Measurements from ENCODE around the gene ZAR1L. TPM values are rescaled to one million over a fixed set of nuclear protein-coding genes. Genes with fewer than 3 reads are reported as not detected.
A peak's percentile ranks its signal among the peaks of the same experiment; 100 is the strongest.

ZAR1L gene
- total RNA-seq, 4 donors from 2014 or later = not detected

DNA sequence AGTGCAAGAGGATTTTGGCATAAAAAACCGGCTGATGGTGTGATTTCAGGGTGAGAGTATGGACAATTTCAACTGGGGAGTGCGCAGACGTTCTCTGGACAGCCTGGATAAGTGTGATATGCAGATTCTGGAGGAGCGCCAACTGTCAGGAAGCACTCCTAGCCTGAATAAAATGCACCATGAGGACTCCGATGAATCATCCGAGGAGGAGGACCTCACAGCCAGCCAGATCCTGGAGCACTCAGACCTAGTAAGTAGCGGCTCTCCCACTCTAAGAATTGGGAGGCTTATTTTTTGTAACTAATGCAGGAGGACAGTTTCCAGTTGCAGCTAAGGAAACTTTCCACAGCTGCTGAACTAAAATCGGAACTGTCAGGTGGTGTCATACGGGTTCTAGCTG lies 53.6 kb downstream of the ZAR1L start:
- H3K27me3 ChIP-seq = no peaks in the 10 kb centered on the region
- peaks cover 0 to 14% (median 0%) of the 10 kb centered on the region in 3 donors for H3K36me3 ChIP-seq
- TF ChIP-seq, protein P1, sequence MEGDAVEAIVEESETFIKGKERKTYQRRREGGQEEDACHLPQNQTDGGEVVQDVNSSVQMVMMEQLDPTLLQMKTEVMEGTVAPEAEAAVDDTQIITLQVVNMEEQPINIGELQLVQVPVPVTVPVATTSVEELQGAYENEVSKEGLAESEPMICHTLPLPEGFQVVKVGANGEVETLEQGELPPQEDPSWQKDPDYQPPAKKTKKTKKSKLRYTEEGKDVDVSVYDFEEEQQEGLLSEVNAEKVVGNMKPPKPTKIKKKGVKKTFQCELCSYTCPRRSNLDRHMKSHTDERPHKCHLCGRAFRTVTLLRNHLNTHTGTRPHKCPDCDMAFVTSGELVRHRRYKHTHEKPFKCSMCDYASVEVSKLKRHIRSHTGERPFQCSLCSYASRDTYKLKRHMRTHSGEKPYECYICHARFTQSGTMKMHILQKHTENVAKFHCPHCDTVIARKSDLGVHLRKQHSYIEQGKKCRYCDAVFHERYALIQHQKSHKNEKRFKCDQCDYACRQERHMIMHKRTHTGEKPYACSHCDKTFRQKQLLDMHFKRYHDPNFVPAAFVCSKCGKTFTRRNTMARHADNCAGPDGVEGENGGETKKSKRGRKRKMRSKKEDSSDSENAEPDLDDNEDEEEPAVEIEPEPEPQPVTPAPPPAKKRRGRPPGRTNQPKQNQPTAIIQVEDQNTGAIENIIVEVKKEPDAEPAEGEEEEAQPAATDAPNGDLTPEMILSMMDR (IDR thresholded peaks at IDR 0.05) = no peak
- no peak for TF ChIP-seq POLR2A (IDR thresholded peaks at IDR 0.05)
- no peaks in the 10 kb centered on the region for H3K9me3 ChIP-seq
- intact Hi-C loops (cut with DNase I) = no loop called here
- peak overlapping the region in 3 of 4 donors; percentile 29 to 62 (median 53) for H3K27ac ChIP-seq
- 25 to 32% methylated on average over 9 of the region's 9 CpGs for WGBS, 2 donors
- no peak overlapping the region for H3K4me3 ChIP-seq
- no peak for DNase-seq
- H3K4me1 ChIP-seq = peaks cover 0 to 33% (median 8%) of the 10 kb centered on the region in 3 donors

DNA sequence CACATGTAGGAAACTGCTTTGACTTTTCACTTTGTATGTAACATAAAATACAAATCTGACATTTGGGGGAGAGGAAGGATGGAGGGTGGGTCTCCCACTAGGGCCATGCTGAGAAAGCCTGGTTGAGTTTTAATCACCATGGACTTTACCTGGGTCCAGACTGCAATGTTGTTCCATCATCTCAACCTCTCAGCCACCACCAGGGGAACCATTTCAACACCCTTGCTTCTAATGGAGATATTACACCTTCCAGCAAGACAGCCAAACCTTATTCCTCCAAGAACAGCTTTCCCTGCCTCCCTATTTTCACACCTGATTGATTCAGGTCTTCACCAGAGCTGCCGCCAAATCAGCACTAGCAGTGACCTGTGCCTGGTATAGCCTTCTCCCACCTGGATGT lies 56.0 kb downstream of the ZAR1L start:
- H3K27me3 ChIP-seq = no peaks in the 10 kb centered on the region
- H3K36me3 ChIP-seq = no peaks in the 10 kb centered on the region
- peaks cover 0 to 43% (median 8%) of the 10 kb centered on the region in 3 donors for H3K4me1 ChIP-seq
- no peak for DNase-seq
- no peak for TF ChIP-seq POLR2A (IDR thresholded peaks at IDR 0.05)
- TF ChIP-seq, protein P1 (IDR thresholded peaks at IDR 0.05) = peak in 1 of 6 experiments; percentile 21
- H3K27ac ChIP-seq = peak overlapping the region in 1 of 4 donors; percentile 13
- H3K9me3 ChIP-seq = no peaks in the 10 kb centered on the region
- 92 to 100% methylated on average over 1 of the region's 1 CpG for WGBS, 2 donors
- no peak overlapping the region for H3K4me3 ChIP-seq
- intact Hi-C loops (cut with DNase I) = no loop called here

DNA sequence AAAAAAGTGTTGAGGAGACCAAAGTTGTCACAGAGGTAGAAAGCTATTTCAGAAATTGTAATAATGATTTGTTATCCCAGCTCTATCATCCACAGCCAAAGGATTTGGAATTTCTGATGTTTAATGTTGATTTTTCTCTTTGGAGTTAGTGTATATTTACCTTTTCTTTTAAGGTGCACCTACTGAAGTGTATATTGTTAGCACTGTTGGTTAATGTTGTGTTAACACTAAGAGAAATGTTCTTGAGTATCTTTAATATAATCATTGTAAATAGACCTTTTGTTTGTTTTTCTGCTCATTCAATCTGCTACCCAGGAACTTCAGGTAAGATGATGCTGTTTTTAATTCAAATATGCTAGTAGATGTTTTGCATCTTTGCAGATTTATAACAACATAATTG lies 57.5 kb downstream of the ZAR1L start:
- H3K4me3 ChIP-seq = no peak overlapping the region
- no peak for DNase-seq
- H3K9me3 ChIP-seq = no peaks in the 10 kb centered on the region
- no peaks in the 10 kb centered on the region for H3K36me3 ChIP-seq
- H3K27me3 ChIP-seq = no peaks in the 10 kb centered on the region
- H3K27ac ChIP-seq = no peak overlapping the region
- peaks cover 0 to 41% (median 8%) of the 10 kb centered on the region in 3 donors for H3K4me1 ChIP-seq
- no peak for TF ChIP-seq POLR2A (IDR thresholded peaks at IDR 0.05)
- TF ChIP-seq, protein P1 (IDR thresholded peaks at IDR 0.05) = no peak
- intact Hi-C loops (cut with DNase I) = no loop called here

DNA sequence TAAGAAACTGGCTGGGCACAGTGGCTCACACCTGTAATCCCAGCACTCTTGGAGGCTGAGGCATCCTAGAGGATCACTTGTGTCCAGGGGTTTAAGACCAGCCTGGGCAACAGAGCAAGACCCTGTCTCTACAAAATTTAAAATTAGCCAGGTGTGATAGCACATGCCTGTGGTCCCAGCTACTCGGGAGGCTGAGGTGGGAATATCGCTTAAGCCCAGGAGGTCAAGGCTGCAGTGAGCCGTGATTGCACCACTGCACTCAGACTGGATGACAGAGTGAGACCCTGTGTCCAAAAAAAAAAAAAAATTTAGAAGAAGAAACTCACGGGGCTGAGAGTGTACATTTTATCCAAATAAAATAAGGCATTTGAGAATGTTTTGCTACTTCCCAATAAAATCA lies 58.9 kb downstream of the ZAR1L start:
- TF ChIP-seq POLR2A (IDR thresholded peaks at IDR 0.05) = no peak
- TF ChIP-seq, protein P1 (IDR thresholded peaks at IDR 0.05) = no peak
- Histone ChIP-seq H3K4me3 (peak overlapping the region in 2 of 4 donors; percentile 28 to 57), H3K27ac (peak overlapping the region in 1 of 4 donors; percentile 74), H3K36me3 (no peaks in the 10 kb centered on the region), H3K4me1 (peaks cover 0 to 27% (median 6%) of the 10 kb centered on the region in 3 donors), H3K9me3 (no peaks in the 10 kb centered on the region), H3K27me3 (no peaks in the 10 kb centered on the region)
- WGBS, 2 donors = 71 to 85% methylated on average over 4 of the region's 4 CpGs
- no peak for DNase-seq
- intact Hi-C loops (cut with DNase I) = no loop called here

DNA sequence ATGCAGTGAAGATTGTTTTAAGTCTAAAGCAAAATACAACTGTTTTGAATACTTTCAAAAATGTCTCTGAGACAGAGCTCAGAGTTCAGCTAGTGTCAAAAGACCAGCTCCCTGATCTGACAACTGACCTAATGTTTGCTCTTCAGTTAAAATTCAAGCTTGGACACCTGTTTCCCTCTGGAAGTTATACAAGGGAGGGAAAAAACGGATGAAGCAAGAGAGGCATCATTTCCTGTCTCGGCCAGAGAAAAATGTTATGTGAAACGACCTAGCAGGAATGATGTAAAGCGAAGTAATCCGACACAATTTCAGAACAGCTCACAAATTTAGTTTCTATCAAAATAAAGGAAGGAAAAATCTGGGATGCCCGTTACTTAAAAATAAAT lies 59.4 kb downstream of the ZAR1L start:
- intact Hi-C loops (cut with DNase I) = no loop called here
- TF ChIP-seq POLR2A (IDR thresholded peaks at IDR 0.05) = no peak
- TF ChIP-seq, protein P1 (IDR thresholded peaks at IDR 0.05) = no peak
- H3K4me1 ChIP-seq = peaks cover 0 to 22% (median under 1%) of the 10 kb centered on the region in 3 donors
- 71 to 78% methylated on average over 6 of the region's 6 CpGs for WGBS, 2 donors
- H3K9me3 ChIP-seq = no peaks in the 10 kb centered on the region
- H3K27ac ChIP-seq = peak overlapping the region; percentile 28 to 78 (median 74)
- H3K27me3 ChIP-seq = no peaks in the 10 kb centered on the region
- DNase-seq = no peak
- H3K4me3 ChIP-seq = peak overlapping the region in 3 of 4 donors; percentile 28 to 57 (median 30)
- H3K36me3 ChIP-seq = no peaks in the 10 kb centered on the region
